ENCODE results near the gene ROR2. TPM values are rescaled to one million over a fixed set of nuclear protein-coding genes. Genes with fewer than 3 reads are reported as not detected.
A peak's percentile ranks its signal among the peaks of the same experiment; 100 is the strongest.

Gene ROR2
- total and polyA plus RNA-seq, 2 of the 8 experiments (the other 6 are each of a cell fraction or from before 2014, with no cell fraction given), result 2.7 to 4.3 TPM

DNA sequence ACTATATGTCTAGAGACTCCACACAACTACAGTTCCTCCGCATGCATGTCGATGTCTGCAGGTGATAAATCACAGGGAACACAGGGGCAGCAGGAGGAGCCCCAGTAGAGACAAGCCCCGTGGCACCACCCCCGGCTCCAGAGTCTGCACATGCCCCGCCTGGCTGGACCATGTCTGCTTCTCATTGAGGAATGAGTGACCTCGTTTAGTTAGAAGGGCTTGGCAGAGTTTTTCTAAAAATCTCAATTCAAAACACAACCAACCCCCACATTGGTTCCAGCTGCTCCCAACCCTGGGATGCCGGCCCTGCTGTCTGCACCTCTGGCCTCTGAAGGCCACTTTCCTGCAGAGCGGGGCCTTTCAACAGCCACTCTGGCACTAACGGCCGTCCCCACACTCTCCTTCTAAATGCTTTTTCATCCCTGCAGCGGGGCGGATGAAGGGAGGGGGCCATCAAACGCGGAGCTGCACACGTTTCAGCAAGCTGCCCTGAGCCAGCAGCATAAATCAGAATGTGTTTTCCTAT lies 106.3 kb downstream of the ROR2 start:
- ChIA-PET POLR2A (ENCODE audit: partially characterized antibody) (no interaction called here), CTCF (ENCODE audit: partially characterized antibody) (interaction anchor here (0.7 to 1.3 kb wide), 3 partner anchors 15 to 111 kb away, joined by 3 to 4 read pairs (median 4); no protein-coding TSS in a partner anchor)
- Histone ChIP-seq H2BK5ac (ENCODE audit: low read depth, low read length) (no peak overlapping the region), H3K36me3 (ENCODE audit: control insufficient read depth in 2 of 4, insufficient read depth in 4 of 4, low read length in 3 of 4) (no peaks in the 10 kb centered on the region), H2AFZ (ENCODE audit: low read length) (no peak overlapping the region), H4K91ac (replicated peaks; ENCODE audit: insufficient read length, low read length) (no peak overlapping the region), H3K23ac (ENCODE audit: insufficient read length) (no peak overlapping the region), H2BK12ac (ENCODE audit: low read depth, low read length) (no peak overlapping the region), H3K14ac (ENCODE audit: insufficient read length) (no peak overlapping the region), H3K4me2 (ENCODE audit: insufficient read depth in 1 of 2, low read depth in 2 of 2, low read length in 2 of 2) (no peak overlapping the region), H2AK5ac (ENCODE audit: low read depth, low read length) (no peak overlapping the region), H2BK120ac (replicated peaks; ENCODE audit: low read depth, low read length) (no peak overlapping the region), H3K4me3 (ENCODE audit: extremely low read depth in 1 of 4, insufficient read depth in 2 of 4, low read depth in 3 of 4, low read length in 4 of 4) (no peak overlapping the region), H3K4ac (replicated peaks; ENCODE audit: insufficient read length, low read depth, low read length) (no peak overlapping the region), H3K79me2 (ENCODE audit: control insufficient read depth in 1 of 2, insufficient read depth in 2 of 2, low read length in 2 of 2) (no peaks in the 10 kb centered on the region), H3K9me3 (ENCODE audit: insufficient read depth in 2 of 2, low read depth in 1 of 2, low read length in 1 of 2) (no peaks in the 10 kb centered on the region), H4K20me1 (replicated peaks in 1 of 2; ENCODE audit: control insufficient read depth in 1 of 2, insufficient read depth in 2 of 2, low read length in 2 of 2) (peaks cover 0 to 5% of the 10 kb centered on the region in 2 experiments), H4K5ac (ENCODE audit: insufficient read length, low read depth, low read length) (no peak overlapping the region), H3K56ac (replicated peaks; ENCODE audit: insufficient read length, low read depth, low read length) (no peak overlapping the region), H3K79me1 (ENCODE audit: low read depth, low read length) (no peaks in the 10 kb centered on the region), H3K27me3 (replicated peaks in 1 of 4; ENCODE audit: control insufficient read depth in 3 of 4, extremely low read depth in 1 of 4, insufficient read depth in 3 of 4, low read length in 3 of 4) (no peaks in the 10 kb centered on the region), H3K23me2 (ENCODE audit: low read depth, low read length) (peaks cover 6% of the 10 kb centered on the region; the same call in 1 of the 2 replicates), H4K8ac (ENCODE audit: extremely low read depth, insufficient read depth, low read length) (no peak overlapping the region), H3K9ac (replicated peaks in 1 of 4; ENCODE audit: extremely low read depth in 1 of 4, low read depth in 3 of 4, low read length in 3 of 4) (no peak overlapping the region), H2BK20ac (ENCODE audit: low read length) (no peak overlapping the region), H2BK15ac (ENCODE audit: low read length) (no peak overlapping the region), H3K18ac (ENCODE audit: extremely low read depth, low read length) (0 out of 2 replicates have a peak overlapping the region, but pooled peaks have one; percentile 28), H3K4me1 (replicated peaks in 1 of 4; ENCODE audit: control insufficient read depth in 3 of 4, insufficient read depth in 4 of 4, low read length in 3 of 4) (peaks cover 0 to 9% (median 6%) of the 10 kb centered on the region in 4 experiments; a peak in 5 of 7 replicates), H3K27ac (ENCODE audit: low read depth, low read length) (no peak overlapping the region)
- FAIRE-seq (no peak), DNase-seq (ENCODE audit: low read depth in 1 of 2, low spot score in 2 of 2) (no peak)
- 67% methylated on average over 15 of the region's 15 CpGs; no CpG with 5 or more reads in 1 of the 2 experiments for WGBS, 2 experiments (ENCODE audit: extremely low coverage in 1 of 2, insufficient coverage in 1 of 2, insufficient read length in 1 of 2, insufficient replicate concordance in 2 of 2, low coverage in 1 of 2, low lambda C conversion rate in 2 of 2, missing lambda C conversion rate in 1 of 2)
- no peak for TF ChIP-seq KDM5A (IDR thresholded peaks at IDR 0.05; ENCODE audit: low read length)
- no peak for TF ChIP-seq YY1 (IDR thresholded peaks at IDR 0.05; ENCODE audit: low read depth, low read length)
- no peak for TF ChIP-seq SP1 (IDR thresholded peaks at IDR 0.05; ENCODE audit: low read depth, low read length)
- no peak for TF ChIP-seq JUND (IDR thresholded peaks at IDR 0.05; ENCODE audit: low read length)
- TF ChIP-seq FOSL1 (IDR thresholded peaks at IDR 0.05; ENCODE audit: insufficient read depth, low read depth, low read length), result no peak
- TF ChIP-seq RNF2 (IDR thresholded peaks at IDR 0.05; ENCODE audit: borderline replicate concordance, low read depth, low read length, missing control alignments, poor library complexity, severe bottlenecking), result no peak
- TF ChIP-seq SP4 (IDR thresholded peaks at IDR 0.05; ENCODE audit: low read length), result no peak

All from H1 (cell line).